ENCODE data around the gene DNAJB2.

Gene DNAJB2

DNA sequence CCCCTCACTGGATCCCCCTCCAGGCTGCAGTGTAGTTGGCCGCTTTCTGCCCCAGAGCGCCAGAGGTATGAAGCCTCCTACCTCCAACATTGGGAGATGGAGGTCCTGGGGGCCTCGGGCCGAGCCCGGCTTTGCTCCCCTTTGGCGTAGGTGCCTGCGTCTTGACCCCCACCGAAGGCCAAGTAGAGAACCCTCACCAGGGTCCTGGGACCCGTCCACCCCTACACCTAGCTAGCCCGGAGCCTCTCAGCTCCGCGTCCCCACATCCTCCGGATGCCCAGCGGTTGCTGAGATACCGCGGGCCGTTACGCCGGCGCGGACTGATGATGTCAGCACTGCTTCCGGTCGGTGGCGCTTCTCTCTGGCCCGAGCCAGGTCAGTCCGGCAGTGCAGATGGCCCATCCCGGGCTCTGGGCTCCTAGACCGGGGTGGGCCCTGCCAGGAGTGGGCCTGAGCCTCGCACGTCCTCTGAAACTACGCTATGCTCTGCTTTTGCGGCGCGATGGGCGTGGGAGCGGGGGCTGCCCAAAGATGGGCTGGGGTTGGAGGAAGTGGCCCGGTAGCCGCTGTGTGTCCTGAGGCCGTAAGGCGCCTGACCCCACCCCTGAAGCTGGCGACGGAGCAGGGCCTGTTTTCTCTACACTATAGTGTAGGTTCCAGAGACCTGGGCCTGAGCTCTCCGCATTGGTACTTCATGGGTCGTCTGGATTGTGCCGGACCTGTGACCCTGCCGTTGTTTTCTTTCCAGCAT, 33.8 kb upstream of the DNAJB2 start, which contains the start of the genes GLB1L and STK16:
Gene GLB1L (minus strand): TSS at position 297 of the 751 bp plus-strand sequence. CDS start 1,871 bp downstream, outside the sequence.
Gene STK16 (plus strand): TSS at position 332 of the 751 bp plus-strand sequence. CDS start 521 bp downstream, outside the sequence.
- Histone ChIP-seq H3K36me3 (ENCODE audit: control insufficient read depth, insufficient read depth, low read length) (peaks cover 11% of the 10 kb centered on the region), H3K27me3 (replicated peaks; ENCODE audit: control insufficient read depth, insufficient read depth, low read length) (no peaks in the 10 kb centered on the region), H3K4me3 (replicated peaks; ENCODE audit: low read depth, low read length) (peak within 1 kb of the TSS; percentile 82)
- DNase-seq (ENCODE audit: extremely low read depth, insufficient read length), result peak; percentile 92
- no peak for TF ChIP-seq CTCF (IDR thresholded peaks at IDR 0.05; ENCODE audit: insufficient read depth, low read length, poor library complexity, severe bottlenecking)

DNA sequence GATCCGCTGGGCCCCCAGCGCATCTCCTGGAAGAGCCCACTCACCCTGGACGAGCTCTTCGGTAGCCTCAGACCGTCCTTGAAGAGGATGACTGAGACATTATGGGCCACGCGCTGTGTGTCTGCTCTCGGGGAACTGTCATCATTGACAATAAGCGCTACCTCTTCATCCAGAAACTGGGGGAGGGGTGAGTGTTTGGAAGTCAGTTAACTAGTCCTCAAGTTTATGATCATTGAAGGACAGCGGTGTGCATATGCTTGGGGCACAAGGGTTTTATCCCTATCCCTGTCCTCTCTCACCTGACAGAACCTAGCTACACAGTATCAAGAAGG, 33.3 kb upstream of the DNAJB2 start:
- H3K27me3 ChIP-seq (replicated peaks; ENCODE audit: control insufficient read depth, insufficient read depth, low read length), result no peaks in the 10 kb centered on the region
- H3K36me3 ChIP-seq (ENCODE audit: control insufficient read depth, insufficient read depth, low read length), result peaks cover 14% of the 10 kb centered on the region
- no peak for TF ChIP-seq CTCF (IDR thresholded peaks at IDR 0.05; ENCODE audit: insufficient read depth, low read length, poor library complexity, severe bottlenecking)
- DNase-seq (ENCODE audit: extremely low read depth, insufficient read length), result no peak
- H3K4me3 ChIP-seq (replicated peaks; ENCODE audit: low read depth, low read length), result peak overlapping the region; percentile 82

- DNase-seq (ENCODE audit: extremely low read depth, insufficient read length), result no peak
- H3K27me3 ChIP-seq (replicated peaks; ENCODE audit: control insufficient read depth, insufficient read depth, low read length), result no peaks in the 10 kb centered on the region
- H3K4me3 ChIP-seq (replicated peaks; ENCODE audit: low read depth, low read length), result no peak overlapping the region
- peaks cover 18% of the 10 kb centered on the region for H3K36me3 ChIP-seq (ENCODE audit: control insufficient read depth, insufficient read depth, low read length)
- TF ChIP-seq CTCF (IDR thresholded peaks at IDR 0.05; ENCODE audit: insufficient read depth, low read length, poor library complexity, severe bottlenecking), result no peak
Observed at GRCh38 chr2:219246559-219246958, 32.6 kb upstream of the DNAJB2 start.

GRCh38 chr2:219247678-219248642, 31.2 kb upstream of the DNAJB2 start:
- H3K4me3 ChIP-seq (replicated peaks; ENCODE audit: low read depth, low read length), result no peak overlapping the region
- TF ChIP-seq CTCF (IDR thresholded peaks at IDR 0.05; ENCODE audit: insufficient read depth, low read length, poor library complexity, severe bottlenecking), result no peak
- DNase-seq (ENCODE audit: extremely low read depth, insufficient read length), result no peak
- peaks cover 18% of the 10 kb centered on the region for H3K36me3 ChIP-seq (ENCODE audit: control insufficient read depth, insufficient read depth, low read length)
- H3K27me3 ChIP-seq (replicated peaks; ENCODE audit: control insufficient read depth, insufficient read depth, low read length), result no peaks in the 10 kb centered on the region

GRCh38 chr2:219248845-219249202, 30.3 kb upstream of the DNAJB2 start:
- Histone ChIP-seq H3K4me3 (replicated peaks; ENCODE audit: low read depth, low read length) (no peak overlapping the region), H3K36me3 (ENCODE audit: control insufficient read depth, insufficient read depth, low read length) (peaks cover 18% of the 10 kb centered on the region), H3K27me3 (replicated peaks; ENCODE audit: control insufficient read depth, insufficient read depth, low read length) (no peaks in the 10 kb centered on the region)
- DNase-seq (ENCODE audit: extremely low read depth, insufficient read length), result no peak
- no peak for TF ChIP-seq CTCF (IDR thresholded peaks at IDR 0.05; ENCODE audit: insufficient read depth, low read length, poor library complexity, severe bottlenecking)

All from GM06990 (cell line).